Gastrocnemius medialis (tissue), 4 donors: ENCODE data around the gene MORN3. TPM values are rescaled to one million over a fixed set of nuclear protein-coding genes. Genes with fewer than 3 reads are reported as not detected.

Experiments
- ATAC-seq, 2 donors: fragments of 150-250 bp; one replicate each; pipeline ENCODE4 v1.9.1; 2016
- DNase-seq, 2 donors: peaks; one replicate each; pipeline ENCODE4 v3.0.0-alpha.2; 2019
- H3K27ac ChIP-seq, 4 donors: fragments of 200-600 bp; sonication (generic); 1 replicate in 1 of 4; 2 replicates in 3 of 4; pipeline ENCODE4 v1.5.1; 2016 to 2018; ENCODE audit warnings: mild to moderate bottlenecking in 2 of 4, moderate library complexity in 1 of 4
- H3K27me3 ChIP-seq, 3 donors: fragments of 200-600 bp; sonication (generic) in 2 of 3; 1 replicate in 1 of 3; 2 replicates in 2 of 3; pipeline versions ENCODE4 v1.5.1 to v1.6.0; 2016 to 2019; ENCODE audit warnings: mild to moderate bottlenecking in 1 of 3, moderate library complexity in 1 of 3
- H3K36me3 ChIP-seq, 2 donors: fragments of 200-600 bp; sonication (generic) in 1 of 2; one replicate each; pipeline ENCODE4 v1.5.1; 2017 to 2018
- H3K4me1 ChIP-seq, 2 donors: fragments of 200-600 bp; sonication (generic) in 1 of 2; one replicate each; pipeline ENCODE4 v1.5.1; 2016 to 2017; ENCODE audit warnings: mild to moderate bottlenecking in 2 of 2
- H3K4me3 ChIP-seq, 4 donors: fragments of 200-600 bp; sonication (generic) in 3 of 4; 1 replicate in 1 of 4; 2 replicates in 3 of 4; pipeline ENCODE4 v1.5.1; 2016 to 2019; ENCODE audit warnings: mild to moderate bottlenecking in 2 of 4
- H3K9me3 ChIP-seq, 3 donors: fragments of 200-600 bp; sonication (generic) in 2 of 3; 1 replicate in 1 of 3; 2 replicates in 2 of 3; pipeline ENCODE4 v1.5.1; 2016 to 2019
- CTCF ChIP-seq, 5 experiments: fragments of 450-650 bp in 3 of 5; fragments of 200-600 bp in 2 of 5; sonication (generic) in 2 of 5; IDR thresholded peaks in 4 of 5; conservative IDR thresholded peaks in 1 of 5; 1 replicate in 4 of 5; 2 replicates in 1 of 5; pipeline ENCODE4 v1.5.1; 2016 to 2019; ENCODE audit warnings: antibody characterized with exemption in 5 of 5, mild to moderate bottlenecking in 3 of 5, moderate library complexity in 3 of 5
- POLR2A ChIP-seq, 2 donors: fragments of 450-650 bp; IDR thresholded peaks; one replicate each; pipeline ENCODE4 v1.6.1; 2017; ENCODE audit warnings: antibody characterized with exemption in 2 of 2, mild to moderate bottlenecking in 2 of 2, moderate library complexity in 2 of 2
- in situ Hi-C, 4 donors: fragments of 200-750 bp; cut with MboI; loops; one replicate each; pipeline versions ENCODE4 v1.15.0 to v1.8.0; 2017; ENCODE audit warnings: low sequenced_read_pairs in 4 of 4
- intact Hi-C: fragments of 100-400 bp; cut with DNase I; formaldehyde crosslinking; loops from one replicate; pipeline ENCODE4 v1.15.1; 2023; ENCODE audit warnings: low total_unique reads
- total RNA-seq, 4 donors: library from RNA; depleted of rRNA; stranded (reverse); fragments of >200 nt; gene quantifications; one replicate each; pipeline versions ENCODE4 v1.1.0 to v1.2.3, GENCODE V29; 2016

Gene MORN3
- total RNA-seq, 4 donors from 2014 or later = not detected

- Histone ChIP-seq H3K4me3 (peak overlapping the region; percentile 87 to 91 (median 90)), H3K27me3 (no peaks in the 10 kb centered on the region), H3K27ac (peak overlapping the region; percentile 93 to 100 (median 99)), H3K4me1 (peaks cover 48% of the 10 kb centered on the region in 2 donors), H3K36me3 (no peaks in the 10 kb centered on the region), H3K9me3 (no peaks in the 10 kb centered on the region)
- peak in 1 of 2 donors; percentile 15 for ATAC-seq
- DNase-seq = no peak
- in situ Hi-C loops = no loop called here
- intact Hi-C loops = loop anchor here (2.0 to 10.0 kb wide), 3 partner anchors 81 to 361 kb away; partner anchors contain the start of genes MLXIP and PSMD9
- TF ChIP-seq CTCF (IDR thresholded peaks at IDR 0.05 in 4 of 5, conservative IDR thresholded peaks at IDR 0.05 in 1 of 5) = no peak
- TF ChIP-seq POLR2A (IDR thresholded peaks at IDR 0.05) = peak in 1 of 2 donors; percentile 2
Measured at GRCh38 chr12:121713793-121714192, 44.3 kb upstream of the MORN3 start.

- no peaks in the 10 kb centered on the region for H3K27me3 ChIP-seq
- TF ChIP-seq CTCF (IDR thresholded peaks at IDR 0.05 in 4 of 5, conservative IDR thresholded peaks at IDR 0.05 in 1 of 5) = peak in 1 of 5 experiments; percentile 8
- peak in 1 of 2 donors; percentile 38 for TF ChIP-seq POLR2A (IDR thresholded peaks at IDR 0.05)
- H3K27ac ChIP-seq = peak overlapping the region; percentile 93 to 100 (median 99)
- DNase-seq (peak in 1 of 2 donors; percentile 59), ATAC-seq (peak; percentile 17 to 18)
- peaks cover 44 to 48% of the 10 kb centered on the region in 2 donors for H3K4me1 ChIP-seq
- H3K9me3 ChIP-seq = no peaks in the 10 kb centered on the region
- peak overlapping the region; percentile 87 to 91 (median 90) for H3K4me3 ChIP-seq
- in situ Hi-C loops = no loop called here
- no peaks in the 10 kb centered on the region for H3K36me3 ChIP-seq
- intact Hi-C loops = loop anchor here (2.0 to 10.0 kb wide), 3 partner anchors 81 to 361 kb away; partner anchors contain the start of genes MLXIP and PSMD9
Measured at GRCh38 chr12:121713257-121713777, 43.9 kb upstream of the MORN3 start.

GRCh38 chr12:121712461-121713256 lies 43.2 kb upstream of the MORN3 start, which contains the start of gene TMEM120B:
Gene TMEM120B, plus strand, starts transcription at chr12:121712752. Its CDS starts 144 bp downstream, at chr12:121712896.
- no peaks in the 10 kb centered on the region for H3K36me3 ChIP-seq
- ATAC-seq = peak; percentile 67 to 78
- peak; percentile 73 to 85 for DNase-seq
- in situ Hi-C loops = no loop called here
- TF ChIP-seq CTCF (IDR thresholded peaks at IDR 0.05 in 4 of 5, conservative IDR thresholded peaks at IDR 0.05 in 1 of 5) (peak in 1 of 5 experiments; percentile 26), POLR2A (IDR thresholded peaks at IDR 0.05) (peak; percentile 98 to 99)
- H3K9me3 ChIP-seq = no peaks in the 10 kb centered on the region
- H3K4me3 ChIP-seq = peak within 1 kb of the TSS; percentile 87 to 91 (median 90)
- no peaks in the 10 kb centered on the region for H3K27me3 ChIP-seq
- intact Hi-C loops = loop anchor here (2.0 to 10.0 kb wide), 3 partner anchors 82 to 362 kb away; partner anchors contain the start of genes MLXIP and PSMD9
- H3K4me1 ChIP-seq = peaks cover 38 to 48% of the 10 kb centered on the region in 2 donors
- peak within 1 kb of the TSS; percentile 93 to 100 (median 99) for H3K27ac ChIP-seq

GRCh38 chr12:121712190-121712460 lies 42.7 kb upstream of the MORN3 start:
- Histone ChIP-seq H3K9me3 (no peaks in the 10 kb centered on the region), H3K27ac (peak overlapping the region; percentile 93 to 100 (median 99)), H3K36me3 (no peaks in the 10 kb centered on the region), H3K4me1 (peaks cover 33 to 45% of the 10 kb centered on the region in 2 donors), H3K4me3 (peak overlapping the region; percentile 82 to 91 (median 89)), H3K27me3 (no peaks in the 10 kb centered on the region)
- peak; percentile 83 to 86 for ATAC-seq
- in situ Hi-C loops (no loop called here), intact Hi-C loops (loop anchor here (2.0 to 10.0 kb wide), 3 partner anchors 83 to 363 kb away; partner anchors contain the start of genes MLXIP and PSMD9)
- TF ChIP-seq POLR2A (IDR thresholded peaks at IDR 0.05) (no peak), CTCF (IDR thresholded peaks at IDR 0.05 in 4 of 5, conservative IDR thresholded peaks at IDR 0.05 in 1 of 5) (no peak)
- peak; percentile 79 to 89 for DNase-seq
